G401 (cell line): ENCODE data around the gene TPD52L3. TPM values are rescaled to one million over a fixed set of nuclear protein-coding genes. Genes with fewer than 3 reads are reported as not detected.

Experiments
- DNase-seq: peaks from one replicate; pipeline ENCODE4 v3.0.0-alpha.2; 2015; ENCODE audit warnings: low spot score
- in situ Hi-C: cut with HindIII; loops from 2 replicates; pipeline ENCODE4 v1.10.0; 2016; ENCODE audit warnings: low sequenced_read_pairs, mixed read lengths
- total RNA-seq: library from RNA; depleted of rRNA; stranded (reverse); fragments of >200 nt; shearing (Covaris generic); gene quantifications from 2 replicates; pipeline ENCODE4 v1.2.3, GENCODE V29; 2014; rRNA removed

Gene TPD52L3
- not detected in 2 replicates for total RNA-seq

- DNase-seq: no peak
- in situ Hi-C loops: no loop called here
Observed at GRCh38 chr9:6328103-6328502, at the start of gene TPD52L3. Gene TPD52L3, plus strand, starts transcription at chr9:6328375. Its CDS starts 221 bp downstream, at chr9:6328596.

GRCh38 chr9:6301858-6302257 lies 26.3 kb upstream of the TPD52L3 start:
- DNase-seq: no peak
- in situ Hi-C loops: no loop called here

- no peak for DNase-seq
- in situ Hi-C loops: no loop called here
Observed at GRCh38 chr9:6302417-6302816, 25.8 kb upstream of the TPD52L3 start.

- no peak for DNase-seq
- in situ Hi-C loops: no loop called here
Observed at GRCh38 chr9:6304232-6304631, 23.9 kb upstream of the TPD52L3 start.

GRCh38 chr9:6305954-6306563 lies 22.1 kb upstream of the TPD52L3 start:
- in situ Hi-C loops: no loop called here
- DNase-seq: peak; percentile 32

- DNase-seq: no peak
- in situ Hi-C loops: no loop called here
Observed at GRCh38 chr9:6307551-6308096, 20.6 kb upstream of the TPD52L3 start.

GRCh38 chr9:6330958-6331634 lies 2.9 kb downstream of the TPD52L3 start:
- in situ Hi-C loops: no loop called here

GRCh38 chr9:6334305-6334704 lies 6.1 kb downstream of the TPD52L3 start:
- in situ Hi-C loops: no loop called here
- no peak for DNase-seq

More at GRCh38 chr9:6330958-6331634, 2.9 kb downstream of the TPD52L3 start:
- no peak for DNase-seq

GRCh38 chr9:6348766-6349165 lies 20.6 kb downstream of the TPD52L3 start:
- in situ Hi-C loops: no loop called here
- DNase-seq: no peak

- DNase-seq: no peak
- in situ Hi-C loops: no loop called here
Observed at GRCh38 chr9:6351737-6352136, 23.6 kb downstream of the TPD52L3 start.

GRCh38 chr9:6354072-6354686 lies 26.0 kb downstream of the TPD52L3 start:
- peak; percentile 43 for DNase-seq
- in situ Hi-C loops: no loop called here

- in situ Hi-C loops: no loop called here
- no peak for DNase-seq
Observed at GRCh38 chr9:6355728-6356127, 27.6 kb downstream of the TPD52L3 start.

- no peak for DNase-seq
- in situ Hi-C loops: no loop called here
Observed at GRCh38 chr9:6356441-6356840, 28.3 kb downstream of the TPD52L3 start.

GRCh38 chr9:6356904-6357303 lies 28.7 kb downstream of the TPD52L3 start:
- no peak for DNase-seq
- in situ Hi-C loops: no loop called here

GRCh38 chr9:6367128-6367890 lies 39.1 kb downstream of the TPD52L3 start:
- in situ Hi-C loops: no loop called here
- no peak for DNase-seq

GRCh38 chr9:6368831-6369230 lies 40.7 kb downstream of the TPD52L3 start:
- in situ Hi-C loops: no loop called here
- DNase-seq: no peak
